Natural killer cell (primary cell): ENCODE data around the gene GSN. TPM values are rescaled to one million over a fixed set of nuclear protein-coding genes. Genes with fewer than 3 reads are reported as not detected.

Experiments used
- ATAC-seq, 3 donors: fragments of 150-1000 bp in 2 of 3; fragments of 200-7000 bp in 1 of 3; cut with Tn5 transposase; 1 replicate in 1 of 3; 2 replicates in 2 of 3; pipeline ENCODE4 v1.10.0; 2021; ENCODE audit warnings: mild to moderate bottlenecking in 2 of 3, moderate library complexity in 2 of 3
- DNase-seq, 2 donors: peaks; one replicate each; pipeline versions ENCODE4 v3.0.0 to v3.0.0-alpha.2; 2013 to 2021; ENCODE audit warnings: mixed read lengths in 1 of 2
- H3K27ac ChIP-seq: one replicate; pipeline ENCODE4 v1.5.1; 2013; ENCODE audit warnings: mild to moderate bottlenecking, low read length
- H3K27me3 ChIP-seq: one replicate; pipeline ENCODE4 v1.6.1; 2013; ENCODE audit warnings: low read length; ENCODE audit not compliant: control insufficient read depth, insufficient read depth
- H3K36me3 ChIP-seq: one replicate; pipeline ENCODE4 v1.6.1; 2013; ENCODE audit warnings: low read length; ENCODE audit not compliant: control insufficient read depth, insufficient read depth
- H3K4me1 ChIP-seq: one replicate; pipeline ENCODE4 v1.6.1; 2013; ENCODE audit warnings: low read length; ENCODE audit not compliant: control insufficient read depth, insufficient read depth
- H3K4me3 ChIP-seq: one replicate; pipeline ENCODE4 v1.5.1; 2013; ENCODE audit warnings: low read length
- H3K9me3 ChIP-seq: one replicate; pipeline ENCODE4 v1.6.1; 2013; ENCODE audit warnings: low read length; ENCODE audit not compliant: control insufficient read depth, insufficient read depth
- H3K27ac Mint-ChIP-seq, 2 donors: one replicate each; pipeline ENCODE4 v1.8.0; 2022; ENCODE audit warnings: mild to moderate bottlenecking in 2 of 2, mixed read lengths in 2 of 2, moderate library complexity in 1 of 2
- H3K27me3 Mint-ChIP-seq, 2 donors: one replicate each; pipeline ENCODE4 v1.8.0; 2022; ENCODE audit warnings: low read depth in 2 of 2, mixed read lengths in 2 of 2
- H3K36me3 Mint-ChIP-seq: one replicate; pipeline ENCODE4 v1.8.0; 2022; ENCODE audit warnings: mixed read lengths
- H3K4me1 Mint-ChIP-seq, 2 donors: one replicate each; pipeline ENCODE4 v1.8.0; 2022; ENCODE audit warnings: mixed read lengths in 2 of 2
- H3K4me3 Mint-ChIP-seq: one replicate; pipeline ENCODE4 v1.8.0; 2022; ENCODE audit warnings: mild to moderate bottlenecking, moderate library complexity, mixed read lengths
- H3K9me3 Mint-ChIP-seq, 2 donors: one replicate each; pipeline ENCODE4 v1.8.0; 2022; ENCODE audit warnings: mixed read lengths in 2 of 2
- WGBS: methylation state at CpG from one replicate; pipeline ENCODE4 v1.1.7; 2013; ENCODE audit warnings: missing lambda C conversion rate; ENCODE audit not compliant: insufficient coverage; 5-methylcytosine and 5-hydroxymethylcytosine counted together
- intact Hi-C: fragments of 100-400 bp; cut with micrococcal nuclease; formaldehyde crosslinking; loops from one replicate; pipeline ENCODE4 v1.14.2; 2022
- total RNA-seq, 4 donors: library from RNA; stranded (reverse); fragments of 120-200 nt in 1 of 4; gene quantifications; one replicate each; pipeline versions ENCODE4 v1.2.3 to v1.2.4, GENCODE V29; 2013 to 2022
- TF ChIP-seq, protein P1 (sequence below): fragments of 200-600 bp; IDR thresholded peaks from one replicate; pipeline ENCODE4 v1.8.0; 2022; ENCODE audit warnings: antibody characterized with exemption

The GSN gene
- total RNA-seq, 3 donors from 2014 or later (not counting 1 experiment from before 2014, with no cell fraction given), result 92.9 to 103 (median 103) TPM

GRCh38 chr9:121272401-121272948, 4.5 kb downstream of the GSN start:
- no peak overlapping the region for H3K4me3 ChIP-seq
- intact Hi-C loops, result loop anchor here (5.0 kb wide), 1 partner anchor 60 kb away; no protein-coding TSS in a partner anchor
- H3K9me3 Mint-ChIP-seq, result no peaks in the 10 kb centered on the region
- H3K27ac ChIP-seq, result peak overlapping the region; percentile 43
- H3K4me1 ChIP-seq, result peaks cover 56% of the 10 kb centered on the region
- no peaks in the 10 kb centered on the region for H3K27me3 ChIP-seq
- DNase-seq, result no peak
- TF ChIP-seq, protein P1, sequence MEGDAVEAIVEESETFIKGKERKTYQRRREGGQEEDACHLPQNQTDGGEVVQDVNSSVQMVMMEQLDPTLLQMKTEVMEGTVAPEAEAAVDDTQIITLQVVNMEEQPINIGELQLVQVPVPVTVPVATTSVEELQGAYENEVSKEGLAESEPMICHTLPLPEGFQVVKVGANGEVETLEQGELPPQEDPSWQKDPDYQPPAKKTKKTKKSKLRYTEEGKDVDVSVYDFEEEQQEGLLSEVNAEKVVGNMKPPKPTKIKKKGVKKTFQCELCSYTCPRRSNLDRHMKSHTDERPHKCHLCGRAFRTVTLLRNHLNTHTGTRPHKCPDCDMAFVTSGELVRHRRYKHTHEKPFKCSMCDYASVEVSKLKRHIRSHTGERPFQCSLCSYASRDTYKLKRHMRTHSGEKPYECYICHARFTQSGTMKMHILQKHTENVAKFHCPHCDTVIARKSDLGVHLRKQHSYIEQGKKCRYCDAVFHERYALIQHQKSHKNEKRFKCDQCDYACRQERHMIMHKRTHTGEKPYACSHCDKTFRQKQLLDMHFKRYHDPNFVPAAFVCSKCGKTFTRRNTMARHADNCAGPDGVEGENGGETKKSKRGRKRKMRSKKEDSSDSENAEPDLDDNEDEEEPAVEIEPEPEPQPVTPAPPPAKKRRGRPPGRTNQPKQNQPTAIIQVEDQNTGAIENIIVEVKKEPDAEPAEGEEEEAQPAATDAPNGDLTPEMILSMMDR, result no peak
- H3K9me3 ChIP-seq, result no peaks in the 10 kb centered on the region
- peak overlapping the region; percentile 49 to 93 for H3K27ac Mint-ChIP-seq
- H3K4me3 Mint-ChIP-seq, result peak overlapping the region; percentile 94
- H3K36me3 Mint-ChIP-seq, result no peaks in the 10 kb centered on the region
- WGBS, result 77% methylated on average over 5 of the region's 6 CpGs
- no peaks in the 10 kb centered on the region for H3K36me3 ChIP-seq
- H3K4me1 Mint-ChIP-seq, result peaks cover 54 to 64% of the 10 kb centered on the region in 2 donors
- H3K27me3 Mint-ChIP-seq, result no peaks in the 10 kb centered on the region
- no peak for ATAC-seq

GRCh38 chr9:121273064-121273775, 5.3 kb downstream of the GSN start:
- TF ChIP-seq, protein P1, result no peak
- Histone ChIP-seq H3K9me3 (no peaks in the 10 kb centered on the region), H3K4me1 (peaks cover 51% of the 10 kb centered on the region), H3K36me3 (no peaks in the 10 kb centered on the region), H3K27ac (no peak overlapping the region), H3K4me3 (no peak overlapping the region), H3K27me3 (no peaks in the 10 kb centered on the region)
- Mint-ChIP-seq H3K4me1 (peaks cover 52 to 64% of the 10 kb centered on the region in 2 donors), H3K9me3 (no peaks in the 10 kb centered on the region), H3K36me3 (no peaks in the 10 kb centered on the region), H3K27me3 (no peaks in the 10 kb centered on the region), H3K27ac (peak overlapping the region; percentile 49 to 93), H3K4me3 (peak overlapping the region; percentile 40)
- 70% methylated on average over 3 of the region's 4 CpGs for WGBS
- DNase-seq (no peak), ATAC-seq (no peak)
- intact Hi-C loops, result loop anchor here (5.0 kb wide), 1 partner anchor 61 kb away; no protein-coding TSS in a partner anchor

- no peaks in the 10 kb centered on the region for H3K27me3 Mint-ChIP-seq
- peaks cover 51 to 64% of the 10 kb centered on the region in 2 donors for H3K4me1 Mint-ChIP-seq
- H3K36me3 Mint-ChIP-seq, result no peaks in the 10 kb centered on the region
- no peak for DNase-seq
- intact Hi-C loops, result loop anchor here (5.0 kb wide), 1 partner anchor 63 kb away; no protein-coding TSS in a partner anchor
- Histone ChIP-seq H3K4me3 (no peak overlapping the region), H3K36me3 (no peaks in the 10 kb centered on the region), H3K27ac (no peak overlapping the region), H3K4me1 (peaks cover 46% of the 10 kb centered on the region), H3K27me3 (no peaks in the 10 kb centered on the region), H3K9me3 (no peaks in the 10 kb centered on the region)
- WGBS, result 95% methylated on average over 4 of the region's 4 CpGs
- TF ChIP-seq, protein P1, result no peak
- no peaks in the 10 kb centered on the region for H3K9me3 Mint-ChIP-seq
- peak overlapping the region in 1 of 2 donors; percentile 22 for H3K27ac Mint-ChIP-seq
- no peak overlapping the region for H3K4me3 Mint-ChIP-seq
- ATAC-seq, result no peak
Measured at GRCh38 chr9:121274851-121275250, 6.9 kb downstream of the GSN start.
